SK-N-MC (cell line): ENCODE results near the gene CLIC1.
A peak's percentile ranks its signal among the peaks of the same experiment; 100 is the strongest.

Experiments used
- EZH2 ChIP-seq: fragments of 200-600 bp; sonication (generic); IDR thresholded peaks from one replicate; pipeline ENCODE4 v1.6.1; 2017; ENCODE audit warnings: antibody characterized with exemption
- POLR2AphosphoS5 ChIP-seq: IDR thresholded peaks from 2 replicates; pipeline ENCODE4 v1.6.1; 2012; ENCODE audit warnings: mild to moderate bottlenecking, low read depth, low read length, borderline replicate concordance

GRCh38 chr6:31737991-31738979 lies 2.0 kb upstream of the CLIC1 start:
- TF ChIP-seq POLR2AphosphoS5 (peak; percentile 72), EZH2 (no peak)
